Keratinocyte (primary cell): Measurements from ENCODE around the gene EXOC4. TPM values are rescaled to one million over a fixed set of nuclear protein-coding genes. Genes with fewer than 3 reads are reported as not detected.

ENCODE experiments used
- DNase-seq: peaks from one replicate; pipeline ENCODE4 v3.0.0-alpha.2; 2011; ENCODE audit warnings: low read depth, missing footprints, low spot score
- FAIRE-seq: peaks from 2 replicates; lab custom pipeline; 2011; peaks lifted over from hg19 to GRCh38; lab: Jason Lieb, UNC
- H2AFZ ChIP-seq: 2 replicates; pipeline ENCODE4 v1.6.0; 2012; ENCODE audit warnings: low read length, control low read depth, inconsistent platforms; ENCODE audit not compliant: control insufficient read depth
- H3K27ac ChIP-seq: 2 replicates; pipeline ENCODE4 v1.5.1; 2011; ENCODE audit warnings: low read length; ENCODE audit not compliant: control insufficient read depth, insufficient read depth
- H3K27me3 ChIP-seq: 3 replicates; pipeline ENCODE4 v1.6.0; 2011; ENCODE audit warnings: low read length; ENCODE audit not compliant: control insufficient read depth, insufficient read depth; ENCODE audit errors: extremely low read depth
- H3K36me3 ChIP-seq, 2 experiments: 2 replicates in 1 of 2; 3 replicates in 1 of 2; pipeline ENCODE4 v1.5.1; 2011; ENCODE audit warnings: low read length in 2 of 2, mild to moderate bottlenecking in 1 of 2; ENCODE audit not compliant: control insufficient read depth in 2 of 2, insufficient read depth in 2 of 2; ENCODE audit errors: extremely low read depth in 1 of 2
- H3K4me1 ChIP-seq: 3 replicates; pipeline ENCODE4 v1.5.1; 2011; ENCODE audit warnings: low read length; ENCODE audit not compliant: control insufficient read depth, insufficient read depth; ENCODE audit errors: extremely low read depth
- H3K4me2 ChIP-seq: 3 replicates; pipeline ENCODE4 v1.6.0; 2011; ENCODE audit warnings: low read depth, low read length; ENCODE audit not compliant: control insufficient read depth, insufficient read depth; ENCODE audit errors: extremely low read depth
- H3K4me3 ChIP-seq, 3 experiments: fragments of 200-600 bp in 1 of 3; sonication (generic) in 1 of 3; 2 replicates in 2 of 3; 3 replicates in 1 of 3; pipeline ENCODE4 v1.5.1; 2011 to 2016; ENCODE audit warnings: low read length in 3 of 3, mild to moderate bottlenecking in 3 of 3, control low read depth in 2 of 3, inconsistent platforms in 1 of 3, low read depth in 1 of 3, mixed read lengths in 1 of 3, mixed run types in 1 of 3, moderate library complexity in 1 of 3; ENCODE audit not compliant: control insufficient read depth in 2 of 3, insufficient read depth in 2 of 3; ENCODE audit errors: extremely low read depth in 1 of 3
- H3K79me2 ChIP-seq: 2 replicates; pipeline ENCODE4 v1.6.0; 2012; ENCODE audit warnings: low read length; ENCODE audit not compliant: control insufficient read depth, insufficient read depth
- H3K9ac ChIP-seq: 3 replicates; pipeline ENCODE4 v1.6.0; 2011; ENCODE audit warnings: low read length; ENCODE audit not compliant: control insufficient read depth, insufficient read depth; ENCODE audit errors: extremely low read depth
- H3K9me1 ChIP-seq: 3 replicates; pipeline ENCODE4 v1.6.0; 2011; ENCODE audit warnings: low read length; ENCODE audit not compliant: control insufficient read depth, insufficient read depth; ENCODE audit errors: extremely low read depth
- H3K9me3 ChIP-seq: 2 replicates; pipeline ENCODE4 v1.5.1; 2012; ENCODE audit warnings: low read depth, low read length; ENCODE audit not compliant: control insufficient read depth
- H4K20me1 ChIP-seq: 3 replicates; pipeline ENCODE4 v1.6.0; 2011; ENCODE audit warnings: low read length; ENCODE audit not compliant: control insufficient read depth, insufficient read depth; ENCODE audit errors: extremely low read depth
- EZH2 ChIP-seq: IDR thresholded peaks from one replicate; pipeline ENCODE4 v1.6.1; 2012; ENCODE audit warnings: inconsistent platforms, mild to moderate bottlenecking, low read length, moderate library complexity
- dilution Hi-C: fragments of 300-500 bp; cut with MboI; formaldehyde crosslinking; loops from one replicate; pipeline ENCODE4 v1.7.0; 2020; ENCODE audit warnings: low sequenced_read_pairs; ENCODE audit not compliant: extremely low pct_ligation_motif_present
- polyA plus RNA-seq, 5 experiments: library from polyadenylated mRNA; depleted of rRNA in 3 of 5; stranded (reverse) in 3 of 5; stranded (forward) in 1 of 5; unstranded in 1 of 5; fragments of >200 nt; gene quantifications; 1 replicate in 1 of 5; 2 replicates in 3 of 5; 3 replicates in 1 of 5; pipeline versions ENCODE4 v1.2.1 to v1.2.3, GENCODE V29; 2011 to 2012; ENCODE audit warnings: missing spikeins in 2 of 5, low read depth in 1 of 5, low replicate concordance in 1 of 5
- TF ChIP-seq, protein P1 (sequence below), 3 experiments: IDR thresholded peaks in 1 of 3; conservative IDR thresholded peaks in 1 of 3; optimal IDR thresholded peaks in 1 of 3; 2 replicates in 2 of 3; 3 replicates in 1 of 3; pipeline versions ENCODE3 to v1.5.1; 2011; ENCODE audit warnings: low read length in 3 of 3, mild to moderate bottlenecking in 3 of 3, moderate library complexity in 2 of 3, control low read depth in 1 of 3, inconsistent platforms in 1 of 3; ENCODE audit not compliant: insufficient read depth in 2 of 3; ENCODE audit errors: extremely low read depth in 1 of 3

The EXOC4 gene
- polyA plus RNA-seq, 1 donor (not counting 4 experiments of a cell fraction or from before 2014, with no cell fraction given), result 52.6 TPM

DNA sequence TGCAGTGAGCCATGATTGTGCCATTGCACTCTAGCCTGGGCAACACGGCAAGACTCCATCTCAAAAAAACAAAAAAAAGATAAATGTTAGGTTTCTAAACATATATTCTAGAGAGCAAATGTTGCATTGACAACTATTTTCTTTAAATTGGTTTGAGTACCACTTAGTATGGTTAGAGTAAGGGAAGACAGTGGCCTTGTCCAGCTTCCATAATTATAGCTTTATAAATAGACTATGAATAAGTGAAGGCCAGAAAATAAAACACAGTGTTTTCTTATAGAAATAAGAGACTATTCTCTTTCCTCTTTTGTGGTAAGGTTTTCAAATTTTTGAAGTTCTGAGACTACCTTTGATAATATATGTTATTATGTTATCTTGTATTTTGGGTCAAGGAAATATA lies 50.5 kb downstream of the EXOC4 start:
- no peaks in the 10 kb centered on the region for H3K27me3 ChIP-seq
- H3K4me3 ChIP-seq, result no peak overlapping the region
- H3K4me2 ChIP-seq, result no peak overlapping the region
- no peaks in the 10 kb centered on the region for H3K9me1 ChIP-seq
- H2AFZ ChIP-seq, result no peak overlapping the region
- DNase-seq, result no peak
- no peaks in the 10 kb centered on the region for H3K9me3 ChIP-seq
- TF ChIP-seq, protein P1, sequence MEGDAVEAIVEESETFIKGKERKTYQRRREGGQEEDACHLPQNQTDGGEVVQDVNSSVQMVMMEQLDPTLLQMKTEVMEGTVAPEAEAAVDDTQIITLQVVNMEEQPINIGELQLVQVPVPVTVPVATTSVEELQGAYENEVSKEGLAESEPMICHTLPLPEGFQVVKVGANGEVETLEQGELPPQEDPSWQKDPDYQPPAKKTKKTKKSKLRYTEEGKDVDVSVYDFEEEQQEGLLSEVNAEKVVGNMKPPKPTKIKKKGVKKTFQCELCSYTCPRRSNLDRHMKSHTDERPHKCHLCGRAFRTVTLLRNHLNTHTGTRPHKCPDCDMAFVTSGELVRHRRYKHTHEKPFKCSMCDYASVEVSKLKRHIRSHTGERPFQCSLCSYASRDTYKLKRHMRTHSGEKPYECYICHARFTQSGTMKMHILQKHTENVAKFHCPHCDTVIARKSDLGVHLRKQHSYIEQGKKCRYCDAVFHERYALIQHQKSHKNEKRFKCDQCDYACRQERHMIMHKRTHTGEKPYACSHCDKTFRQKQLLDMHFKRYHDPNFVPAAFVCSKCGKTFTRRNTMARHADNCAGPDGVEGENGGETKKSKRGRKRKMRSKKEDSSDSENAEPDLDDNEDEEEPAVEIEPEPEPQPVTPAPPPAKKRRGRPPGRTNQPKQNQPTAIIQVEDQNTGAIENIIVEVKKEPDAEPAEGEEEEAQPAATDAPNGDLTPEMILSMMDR (optimal IDR thresholded peaks at IDR 0.05 in 1 of 3, IDR thresholded peaks at IDR 0.05 in 1 of 3, conservative IDR thresholded peaks at IDR 0.05 in 1 of 3; ENCODE audit: extremely low read depth in 1 of 3, insufficient read depth in 2 of 3, low read length in 3 of 3), result no peak
- TF ChIP-seq EZH2, result no peak
- H3K9ac ChIP-seq, result no peak overlapping the region
- H4K20me1 ChIP-seq, result no peaks in the 10 kb centered on the region
- no peaks in the 10 kb centered on the region for H3K4me1 ChIP-seq
- dilution Hi-C loops, result no loop called here
- no peak overlapping the region for H3K27ac ChIP-seq
- no peak for FAIRE-seq
- no peaks in the 10 kb centered on the region for H3K79me2 ChIP-seq
- H3K36me3 ChIP-seq, result peaks cover 6 to 13% of the 10 kb centered on the region in 2 experiments

DNA sequence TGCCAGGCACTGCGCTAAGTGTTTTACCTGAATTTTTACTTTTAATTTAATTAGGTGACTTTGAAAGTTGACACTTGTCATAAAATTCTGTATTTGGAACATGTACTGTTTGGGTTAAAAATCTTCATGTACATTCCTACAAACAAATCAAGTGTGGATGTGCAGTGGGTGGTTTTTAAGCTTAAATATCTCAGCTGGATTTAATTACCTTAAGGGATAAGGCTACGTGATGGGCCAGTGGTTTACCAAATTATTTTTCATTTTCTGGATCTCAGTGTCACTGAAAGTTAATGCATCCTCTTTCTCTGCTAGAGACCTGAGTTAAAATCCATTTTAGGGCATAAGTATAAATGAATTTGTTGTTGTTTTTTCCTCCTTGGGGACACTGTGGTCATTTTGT lies 51.1 kb downstream of the EXOC4 start:
- Histone ChIP-seq H3K4me3 (no peak overlapping the region), H4K20me1 (no peaks in the 10 kb centered on the region), H3K4me2 (no peak overlapping the region), H3K4me1 (no peaks in the 10 kb centered on the region), H3K27ac (no peak overlapping the region), H3K9me3 (no peaks in the 10 kb centered on the region), H3K9ac (no peak overlapping the region), H3K36me3 (peaks cover 6 to 13% of the 10 kb centered on the region in 2 experiments), H3K27me3 (no peaks in the 10 kb centered on the region), H3K9me1 (no peaks in the 10 kb centered on the region), H3K79me2 (no peaks in the 10 kb centered on the region), H2AFZ (no peak overlapping the region)
- dilution Hi-C loops, result no loop called here
- DNase-seq, result no peak
- no peak for FAIRE-seq
- no peak for TF ChIP-seq EZH2
- TF ChIP-seq, protein P1 (optimal IDR thresholded peaks at IDR 0.05 in 1 of 3, IDR thresholded peaks at IDR 0.05 in 1 of 3, conservative IDR thresholded peaks at IDR 0.05 in 1 of 3; ENCODE audit: extremely low read depth in 1 of 3, insufficient read depth in 2 of 3, low read length in 3 of 3), result no peak
